Activated T-cell treated with anti-CD3 and anti-CD28 coated beads, Interleukin-2, amount 50 U/mL, for 24 hours (primary cell): ENCODE results near the gene BICD2.
A peak's percentile ranks its signal among the peaks of the same experiment; 100 is the strongest.

ENCODE experiments used
- DNase-seq: peaks from one replicate; pipeline ENCODE4 v3.0.0-alpha.2; 2020
- H3K27ac Mint-ChIP-seq: 2 replicates; pipeline ENCODE4 v1.8.0; 2020; ENCODE audit warnings: mild to moderate bottlenecking, mixed read lengths
- H3K27me3 Mint-ChIP-seq: 2 replicates; pipeline ENCODE4 v1.8.0; 2020; ENCODE audit warnings: mixed read lengths
- H3K36me3 Mint-ChIP-seq: 2 replicates; pipeline ENCODE4 v1.8.0; 2020; ENCODE audit warnings: low read depth, mixed read lengths
- H3K4me1 Mint-ChIP-seq: 2 replicates; pipeline ENCODE4 v1.8.0; 2020; ENCODE audit warnings: low read depth, mixed read lengths
- H3K4me3 Mint-ChIP-seq: 2 replicates; pipeline ENCODE4 v1.8.0; 2020; ENCODE audit warnings: mild to moderate bottlenecking, moderate library complexity, mixed read lengths
- H3K9me3 Mint-ChIP-seq: 2 replicates; pipeline ENCODE4 v1.8.0; 2020; ENCODE audit warnings: mixed read lengths

Gene BICD2

GRCh38 chr9:92730897-92731296 is 33.7 kb downstream of the BICD2 start:
- Mint-ChIP-seq H3K27ac (no peak overlapping the region), H3K9me3 (no peaks in the 10 kb centered on the region), H3K4me3 (no peak overlapping the region), H3K27me3 (no peaks in the 10 kb centered on the region), H3K36me3 (peaks cover 38% of the 10 kb centered on the region), H3K4me1 (peaks cover 30% of the 10 kb centered on the region)
- DNase-seq = no peak

- Mint-ChIP-seq H3K4me3 (no peak overlapping the region), H3K27ac (peak overlapping the region; percentile 8), H3K27me3 (no peaks in the 10 kb centered on the region), H3K36me3 (peaks cover 46% of the 10 kb centered on the region), H3K9me3 (no peaks in the 10 kb centered on the region), H3K4me1 (peaks cover 22% of the 10 kb centered on the region)
- DNase-seq = no peak
Measured at GRCh38 chr9:92729735-92730155, 34.9 kb downstream of the BICD2 start.

DNA sequence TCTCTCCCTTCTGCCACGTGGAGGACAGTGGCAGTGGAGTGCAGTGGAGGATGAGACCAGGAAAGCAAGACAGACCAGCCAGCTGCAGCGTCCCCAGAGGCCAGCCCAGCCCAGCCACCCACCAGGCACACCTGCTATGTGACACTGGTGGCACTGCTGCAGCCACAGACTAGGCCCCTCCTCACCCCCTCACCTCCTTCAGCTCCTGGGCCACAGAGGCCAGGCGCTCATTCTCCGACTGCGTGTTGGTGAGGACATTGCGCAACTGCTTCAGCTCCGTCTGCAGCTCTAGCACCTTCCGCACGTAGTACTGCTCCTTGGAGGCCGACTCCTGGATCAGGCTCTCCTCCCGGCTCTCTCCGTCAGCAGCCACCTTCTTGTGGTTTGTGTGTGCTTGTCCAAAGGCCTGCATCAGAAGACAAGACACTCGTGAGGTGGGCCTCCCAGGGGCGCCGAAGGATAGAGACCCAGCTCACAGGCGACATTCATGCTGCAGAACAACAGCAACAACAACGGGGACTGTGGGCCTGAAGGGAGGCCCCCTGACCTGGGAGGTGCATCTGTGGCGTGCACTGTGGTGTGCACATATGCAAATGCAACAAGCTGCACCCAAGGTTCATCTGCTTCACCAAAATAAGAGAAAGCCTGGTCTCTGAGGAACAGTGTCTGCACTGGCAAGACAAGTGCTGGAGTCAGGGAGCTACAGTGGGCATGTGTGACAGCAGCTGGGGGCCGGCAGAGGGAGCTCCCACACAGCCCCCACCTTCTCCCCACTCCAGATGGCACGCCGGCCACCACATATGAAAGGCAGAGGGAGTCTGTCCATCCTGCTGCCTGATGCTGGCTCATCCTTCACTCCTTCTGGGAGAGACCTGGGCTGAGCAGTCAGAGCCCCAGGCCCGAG is 35.5 kb downstream of the BICD2 start:
- no peak overlapping the region for H3K4me3 Mint-ChIP-seq
- peaks cover 50% of the 10 kb centered on the region for H3K36me3 Mint-ChIP-seq
- no peaks in the 10 kb centered on the region for H3K9me3 Mint-ChIP-seq
- peaks cover 22% of the 10 kb centered on the region for H3K4me1 Mint-ChIP-seq
- peak overlapping the region; percentile 8 for H3K27ac Mint-ChIP-seq
- DNase-seq = no peak
- H3K27me3 Mint-ChIP-seq = no peaks in the 10 kb centered on the region

DNA sequence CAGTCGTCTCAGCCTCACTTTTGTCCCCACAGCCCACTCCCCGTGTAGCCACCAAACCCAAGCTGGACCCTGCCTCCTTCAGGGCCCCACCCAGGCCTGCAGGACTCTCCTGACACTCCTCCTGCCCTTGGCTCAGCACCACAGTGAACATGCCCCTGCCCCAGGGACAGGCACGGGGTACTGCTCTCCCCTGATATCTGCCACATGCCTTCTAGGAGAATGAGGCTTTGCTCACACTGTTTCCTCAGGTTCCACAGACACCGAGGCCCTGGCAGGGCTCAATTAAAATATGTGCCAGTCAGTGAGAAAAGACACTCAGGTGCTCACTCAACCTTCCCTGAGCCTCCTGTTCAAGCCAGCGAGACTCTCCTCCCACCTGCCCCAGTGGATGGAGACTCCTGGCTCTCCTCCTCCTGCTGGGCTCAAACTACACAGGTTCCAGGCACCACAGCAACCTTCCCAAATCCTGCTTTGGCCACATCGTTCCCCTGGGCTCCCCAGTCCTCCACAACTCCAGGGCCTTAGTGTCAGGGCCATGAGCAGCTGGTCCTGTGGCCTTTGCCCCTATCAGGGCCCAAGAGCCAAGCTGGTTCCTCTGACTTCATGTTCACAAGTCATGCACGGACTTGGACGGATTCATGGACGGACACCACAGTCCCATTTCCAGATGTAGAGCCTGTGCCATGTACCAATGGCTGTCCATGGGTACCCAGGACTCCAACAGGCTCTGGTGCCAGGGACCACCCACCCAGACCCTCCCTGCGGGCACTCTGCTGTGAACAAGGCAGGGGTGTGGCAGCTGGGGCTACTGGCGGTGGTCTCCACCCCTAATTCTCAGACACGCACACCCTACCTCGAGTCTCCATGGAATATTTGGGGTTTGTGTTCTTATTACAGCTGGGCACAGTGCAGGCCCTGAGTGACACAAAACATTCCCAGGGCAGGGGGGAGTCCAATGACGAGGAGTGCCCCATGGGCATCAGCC is 36.6 kb downstream of the BICD2 start:
- DNase-seq = no peak
- peaks cover 21% of the 10 kb centered on the region for H3K4me1 Mint-ChIP-seq
- H3K27ac Mint-ChIP-seq = peak overlapping the region; percentile 15
- H3K27me3 Mint-ChIP-seq = no peaks in the 10 kb centered on the region
- peaks cover 58% of the 10 kb centered on the region for H3K36me3 Mint-ChIP-seq
- H3K4me3 Mint-ChIP-seq = no peak overlapping the region
- H3K9me3 Mint-ChIP-seq = no peaks in the 10 kb centered on the region

- Mint-ChIP-seq H3K36me3 (peaks cover 65% of the 10 kb centered on the region), H3K4me3 (no peak overlapping the region), H3K4me1 (peaks cover 16% of the 10 kb centered on the region), H3K9me3 (no peaks in the 10 kb centered on the region), H3K27ac (peak overlapping the region; percentile 66), H3K27me3 (no peaks in the 10 kb centered on the region)
- no peak for DNase-seq
Measured at GRCh38 chr9:92726971-92727715, 37.5 kb downstream of the BICD2 start.

GRCh38 chr9:92726348-92726747 is 38.3 kb downstream of the BICD2 start:
- H3K27me3 Mint-ChIP-seq = no peaks in the 10 kb centered on the region
- no peaks in the 10 kb centered on the region for H3K9me3 Mint-ChIP-seq
- H3K27ac Mint-ChIP-seq = peak overlapping the region; percentile 10
- H3K36me3 Mint-ChIP-seq = peaks cover 73% of the 10 kb centered on the region
- no peak overlapping the region for H3K4me3 Mint-ChIP-seq
- peaks cover 8% of the 10 kb centered on the region for H3K4me1 Mint-ChIP-seq
- DNase-seq = no peak

GRCh38 chr9:92725766-92726165 is 38.9 kb downstream of the BICD2 start:
- Mint-ChIP-seq H3K27me3 (no peaks in the 10 kb centered on the region), H3K4me1 (peaks cover 6% of the 10 kb centered on the region), H3K4me3 (no peak overlapping the region), H3K9me3 (no peaks in the 10 kb centered on the region), H3K27ac (peak overlapping the region; percentile 55), H3K36me3 (peaks cover 77% of the 10 kb centered on the region)
- no peak for DNase-seq

- DNase-seq = no peak
- Mint-ChIP-seq H3K9me3 (no peaks in the 10 kb centered on the region), H3K27me3 (no peaks in the 10 kb centered on the region), H3K36me3 (peaks cover 82% of the 10 kb centered on the region), H3K4me1 (peaks cover 2% of the 10 kb centered on the region), H3K27ac (peak overlapping the region; percentile 67), H3K4me3 (no peak overlapping the region)
Measured at GRCh38 chr9:92725266-92725545, 39.4 kb downstream of the BICD2 start.

- peaks cover 2% of the 10 kb centered on the region for H3K4me1 Mint-ChIP-seq
Measured at GRCh38 chr9:92724528-92725265, 39.9 kb downstream of the BICD2 start.

DNA sequence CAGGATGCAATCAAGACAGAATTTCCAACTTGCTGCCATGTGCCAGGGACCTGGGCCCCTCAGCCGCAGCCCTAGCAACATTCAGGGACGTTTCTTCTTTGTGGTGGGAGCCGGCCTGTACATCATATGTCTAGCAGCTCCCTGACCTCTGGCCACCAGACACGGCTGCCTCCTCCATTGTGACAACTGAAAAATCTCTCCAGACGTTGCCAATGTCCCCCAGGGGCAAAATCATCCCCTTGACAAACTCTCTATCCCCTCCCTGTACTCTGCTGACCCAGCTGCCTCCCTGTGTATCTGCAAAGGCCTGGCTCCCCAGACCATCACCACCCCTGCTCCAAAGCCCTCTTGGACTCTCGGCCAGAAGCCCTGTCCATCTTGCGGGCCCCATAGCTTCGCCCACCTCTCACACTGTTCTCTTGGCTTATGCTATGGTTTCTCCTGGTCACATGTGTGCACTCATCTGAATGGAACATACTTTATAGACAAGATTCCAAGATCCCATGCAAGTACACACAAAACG is 40.8 kb downstream of the BICD2 start:
- DNase-seq = no peak

More at GRCh38 chr9:92724528-92725265, 39.9 kb downstream of the BICD2 start:
- no peak for DNase-seq
- Mint-ChIP-seq H3K9me3 (no peaks in the 10 kb centered on the region), H3K4me3 (no peak overlapping the region), H3K27ac (peak overlapping the region; percentile 67), H3K36me3 (peaks cover 88% of the 10 kb centered on the region), H3K27me3 (no peaks in the 10 kb centered on the region)

GRCh38 chr9:92723299-92723625 is 41.4 kb downstream of the BICD2 start:
- Mint-ChIP-seq H3K27me3 (no peaks in the 10 kb centered on the region), H3K27ac (peak overlapping the region; percentile 41), H3K9me3 (no peaks in the 10 kb centered on the region), H3K36me3 (peaks cover 90% of the 10 kb centered on the region), H3K4me1 (peaks cover 2% of the 10 kb centered on the region), H3K4me3 (no peak overlapping the region)
- no peak for DNase-seq

More for the DNA sequence above, 40.8 kb downstream of the BICD2 start:
- peaks cover 2% of the 10 kb centered on the region for H3K4me1 Mint-ChIP-seq
- H3K9me3 Mint-ChIP-seq = no peaks in the 10 kb centered on the region
- no peaks in the 10 kb centered on the region for H3K27me3 Mint-ChIP-seq
- H3K27ac Mint-ChIP-seq = peak overlapping the region; percentile 39
- H3K4me3 Mint-ChIP-seq = no peak overlapping the region
- peaks cover 90% of the 10 kb centered on the region for H3K36me3 Mint-ChIP-seq

DNA sequence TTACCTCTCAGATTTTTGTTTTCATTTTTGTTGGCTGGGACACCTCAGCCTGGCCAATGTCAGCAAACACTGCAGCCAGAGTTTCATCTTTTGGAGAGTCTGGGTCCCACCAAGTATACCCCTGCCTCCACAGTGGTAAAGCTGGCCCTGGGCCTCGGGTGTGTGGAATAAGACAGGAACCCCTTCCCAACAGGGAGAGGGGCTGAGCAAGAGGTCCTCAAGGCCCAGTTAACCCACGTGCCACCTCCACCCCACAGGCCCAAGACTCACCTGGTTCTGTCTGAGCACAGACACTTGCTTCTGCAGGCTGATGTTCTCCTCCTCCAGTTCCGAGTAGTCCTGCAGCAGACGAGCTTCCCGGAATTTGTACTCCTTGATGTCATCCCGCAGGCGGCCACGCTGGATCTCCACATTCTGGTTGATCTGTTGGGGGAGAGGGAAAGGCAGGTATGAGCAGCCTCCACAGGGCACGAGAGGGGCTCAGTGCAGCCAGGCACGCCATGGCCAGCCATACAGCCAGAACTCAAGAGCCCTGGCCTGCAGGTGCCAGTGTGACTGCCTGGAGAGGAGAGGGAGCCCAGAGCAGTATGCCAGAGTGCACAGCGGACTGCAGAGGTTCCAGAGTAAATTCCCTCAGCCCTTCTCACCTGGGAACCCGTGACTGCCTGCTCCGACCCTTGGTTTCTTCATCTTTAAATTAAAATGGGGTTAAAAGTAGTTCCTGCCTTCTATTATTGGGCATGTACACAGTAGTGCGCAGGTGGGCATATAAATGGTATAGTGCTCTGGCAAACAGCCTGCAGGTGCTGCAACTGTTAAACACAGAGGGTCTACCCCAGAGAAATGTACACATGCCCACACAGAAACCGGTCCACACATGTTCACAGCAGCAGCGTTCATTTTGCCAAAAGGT is 42.0 kb downstream of the BICD2 start:
- H3K27ac Mint-ChIP-seq = peak overlapping the region; percentile 55
- no peaks in the 10 kb centered on the region for H3K9me3 Mint-ChIP-seq
- H3K27me3 Mint-ChIP-seq = no peaks in the 10 kb centered on the region
- peaks cover 2% of the 10 kb centered on the region for H3K4me1 Mint-ChIP-seq
- no peak overlapping the region for H3K4me3 Mint-ChIP-seq
- H3K36me3 Mint-ChIP-seq = peaks cover 90% of the 10 kb centered on the region
- DNase-seq = no peak

DNA sequence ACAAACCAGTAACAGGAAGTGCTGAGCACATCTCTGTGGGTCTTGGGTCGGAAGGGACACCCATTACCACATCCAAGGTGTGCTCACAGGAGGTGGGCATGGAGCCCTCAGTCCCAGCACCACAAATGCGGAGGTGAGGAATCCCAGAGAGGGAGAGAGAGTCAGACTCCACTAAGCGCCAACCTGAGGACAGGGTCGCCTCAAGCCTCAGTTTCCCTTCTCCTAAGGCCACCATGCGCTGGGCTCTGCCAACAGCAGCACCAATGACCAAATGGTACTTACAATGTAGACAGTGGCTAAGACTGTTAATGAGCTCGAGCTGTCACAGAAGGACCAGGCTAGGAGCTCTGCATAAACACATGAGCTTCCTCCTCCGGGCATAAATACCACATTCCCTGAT is 43.1 kb downstream of the BICD2 start:
- no peak for DNase-seq
- Mint-ChIP-seq H3K4me1 (peaks cover 2% of the 10 kb centered on the region), H3K9me3 (no peaks in the 10 kb centered on the region), H3K27ac (peak overlapping the region; percentile 20), H3K4me3 (no peak overlapping the region), H3K27me3 (no peaks in the 10 kb centered on the region), H3K36me3 (peaks cover 90% of the 10 kb centered on the region)
